OCI-LY3 (cell line): ENCODE results near the gene UCP2.

Experiments
- H2AFZ ChIP-seq: fragments of 200-600, 300-600 bp; shearing (Covaris generic); 2 replicates; pipeline ENCODE4 v1.6.0; 2014; ENCODE audit warnings: antibody characterized with exemption, low read depth, low read length
- H3K27ac ChIP-seq: fragments of 200-600, 300-600 bp; sonication (generic); 2 replicates; pipeline ENCODE4 v1.5.1; 2014; ENCODE audit warnings: mild to moderate bottlenecking, low read length, moderate library complexity, mixed read lengths
- H3K27me3 ChIP-seq: fragments of 200-600, 300-600 bp; sonication (generic); 2 replicates; pipeline ENCODE4 v1.6.1; 2014; ENCODE audit warnings: low read depth, low read length, mixed read lengths
- H3K36me3 ChIP-seq: fragments of 200-600, 300-600 bp; sonication (generic); replicated peaks from 2 replicates; pipeline ENCODE3; 2014; ENCODE audit warnings: low read depth, low read length, mixed read lengths
- H3K4me1 ChIP-seq: fragments of 300-600, 200-600 bp; sonication (generic); 2 replicates; pipeline ENCODE4 v1.6.1; 2014; ENCODE audit warnings: low read length, mixed read lengths
- H3K4me2 ChIP-seq: fragments of 200-600, 300-600 bp; sonication (generic); 2 replicates; pipeline ENCODE4 v1.6.1; 2014; ENCODE audit warnings: low read length, mixed read lengths
- H3K4me3 ChIP-seq: fragments of 300-600, 200-600 bp; sonication (generic); 2 replicates; pipeline ENCODE4 v1.5.1; 2014; ENCODE audit warnings: antibody characterized with exemption, mild to moderate bottlenecking, low read length, moderate library complexity
- H3K79me2 ChIP-seq: fragments of 300-600, 200-600 bp; shearing (Covaris generic); 2 replicates; pipeline ENCODE4 v1.6.1; 2014; ENCODE audit warnings: mild to moderate bottlenecking, low read length, mixed read lengths
- H3K9ac ChIP-seq: fragments of 300-600, 200-600 bp; shearing (Covaris generic); 2 replicates; pipeline ENCODE4 v1.6.0; 2014; ENCODE audit warnings: mild to moderate bottlenecking, low read length, moderate library complexity
- H3K9me3 ChIP-seq: fragments of 200-600, 300-600 bp; shearing (Covaris generic); 2 replicates; pipeline ENCODE4 v1.6.1; 2014; ENCODE audit warnings: low read length, mixed read lengths; ENCODE audit not compliant: insufficient read depth
- H4K20me1 ChIP-seq: fragments of 200-600, 300-600 bp; sonication (generic); 2 replicates; pipeline ENCODE4 v1.6.1; 2016; ENCODE audit warnings: low read length, mixed read lengths; ENCODE audit not compliant: insufficient read depth
- EZH2phosphoT487 ChIP-seq: fragments of 200-600 bp; shearing (Covaris generic); IDR thresholded peaks from 2 replicates; pipeline ENCODE4 v1.6.1; 2018; ENCODE audit warnings: antibody characterized with exemption, mixed run types, low read depth
- TF ChIP-seq, protein P1 (sequence below): fragments of 200-600, 300-600 bp; sonication (generic); IDR thresholded peaks from 2 replicates; pipeline ENCODE4 v1.5.1; 2014; ENCODE audit warnings: antibody characterized with exemption, low read length, low read depth

UCP2 gene

DNA sequence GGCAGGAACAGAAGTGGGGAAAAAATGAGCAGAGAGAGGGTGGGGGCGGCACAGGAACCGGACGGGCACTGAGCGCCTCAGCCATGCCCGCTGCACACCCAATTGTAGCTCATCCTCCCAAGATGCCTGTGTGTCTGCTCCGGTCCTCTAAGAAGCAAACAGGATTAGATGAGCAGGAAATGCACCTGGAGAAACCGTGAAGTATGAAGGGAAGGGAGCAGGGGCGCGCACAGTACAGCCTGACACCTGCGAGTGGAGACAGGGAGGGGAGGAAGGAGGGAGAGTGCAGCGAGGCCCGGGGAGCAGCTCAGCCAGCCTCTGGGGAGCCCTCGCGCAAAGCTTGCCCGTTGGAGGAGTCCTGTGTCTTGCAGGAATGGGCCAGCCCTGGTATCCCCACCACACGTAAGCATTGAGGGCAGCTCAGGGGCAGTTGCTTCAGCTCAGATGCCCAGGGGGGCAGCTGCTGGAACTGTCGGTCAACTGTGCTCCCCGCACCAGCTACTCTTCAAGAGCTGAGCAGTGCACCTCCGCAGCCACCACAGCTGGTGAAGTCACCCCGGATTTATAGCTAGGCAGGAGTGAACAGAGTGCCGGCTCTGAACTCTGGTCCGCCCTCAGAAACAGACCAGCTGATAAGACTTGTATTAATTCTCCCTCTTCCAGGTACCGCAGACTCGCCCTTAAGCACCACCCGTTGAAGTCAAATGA lies 24.8 kb downstream of the UCP2 start:
- Histone ChIP-seq H2AFZ (peak overlapping the region; percentile 90), H3K9me3 (no peaks in the 10 kb centered on the region), H3K4me2 (peak overlapping the region; percentile 82), H3K4me3 (peak overlapping the region; percentile 76), H4K20me1 (no peaks in the 10 kb centered on the region), H3K27ac (no peak overlapping the region), H3K79me2 (no peaks in the 10 kb centered on the region), H3K27me3 (0 out of 2 replicates have a peak, but pooled peaks cover 6% of the 10 kb centered on the region), H3K4me1 (peaks cover 43% of the 10 kb centered on the region), H3K36me3 (no peaks in the 10 kb centered on the region), H3K9ac (peak overlapping the region; percentile 30)
- TF ChIP-seq, protein P1, sequence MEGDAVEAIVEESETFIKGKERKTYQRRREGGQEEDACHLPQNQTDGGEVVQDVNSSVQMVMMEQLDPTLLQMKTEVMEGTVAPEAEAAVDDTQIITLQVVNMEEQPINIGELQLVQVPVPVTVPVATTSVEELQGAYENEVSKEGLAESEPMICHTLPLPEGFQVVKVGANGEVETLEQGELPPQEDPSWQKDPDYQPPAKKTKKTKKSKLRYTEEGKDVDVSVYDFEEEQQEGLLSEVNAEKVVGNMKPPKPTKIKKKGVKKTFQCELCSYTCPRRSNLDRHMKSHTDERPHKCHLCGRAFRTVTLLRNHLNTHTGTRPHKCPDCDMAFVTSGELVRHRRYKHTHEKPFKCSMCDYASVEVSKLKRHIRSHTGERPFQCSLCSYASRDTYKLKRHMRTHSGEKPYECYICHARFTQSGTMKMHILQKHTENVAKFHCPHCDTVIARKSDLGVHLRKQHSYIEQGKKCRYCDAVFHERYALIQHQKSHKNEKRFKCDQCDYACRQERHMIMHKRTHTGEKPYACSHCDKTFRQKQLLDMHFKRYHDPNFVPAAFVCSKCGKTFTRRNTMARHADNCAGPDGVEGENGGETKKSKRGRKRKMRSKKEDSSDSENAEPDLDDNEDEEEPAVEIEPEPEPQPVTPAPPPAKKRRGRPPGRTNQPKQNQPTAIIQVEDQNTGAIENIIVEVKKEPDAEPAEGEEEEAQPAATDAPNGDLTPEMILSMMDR, result no peak
- no peak for TF ChIP-seq EZH2phosphoT487

DNA sequence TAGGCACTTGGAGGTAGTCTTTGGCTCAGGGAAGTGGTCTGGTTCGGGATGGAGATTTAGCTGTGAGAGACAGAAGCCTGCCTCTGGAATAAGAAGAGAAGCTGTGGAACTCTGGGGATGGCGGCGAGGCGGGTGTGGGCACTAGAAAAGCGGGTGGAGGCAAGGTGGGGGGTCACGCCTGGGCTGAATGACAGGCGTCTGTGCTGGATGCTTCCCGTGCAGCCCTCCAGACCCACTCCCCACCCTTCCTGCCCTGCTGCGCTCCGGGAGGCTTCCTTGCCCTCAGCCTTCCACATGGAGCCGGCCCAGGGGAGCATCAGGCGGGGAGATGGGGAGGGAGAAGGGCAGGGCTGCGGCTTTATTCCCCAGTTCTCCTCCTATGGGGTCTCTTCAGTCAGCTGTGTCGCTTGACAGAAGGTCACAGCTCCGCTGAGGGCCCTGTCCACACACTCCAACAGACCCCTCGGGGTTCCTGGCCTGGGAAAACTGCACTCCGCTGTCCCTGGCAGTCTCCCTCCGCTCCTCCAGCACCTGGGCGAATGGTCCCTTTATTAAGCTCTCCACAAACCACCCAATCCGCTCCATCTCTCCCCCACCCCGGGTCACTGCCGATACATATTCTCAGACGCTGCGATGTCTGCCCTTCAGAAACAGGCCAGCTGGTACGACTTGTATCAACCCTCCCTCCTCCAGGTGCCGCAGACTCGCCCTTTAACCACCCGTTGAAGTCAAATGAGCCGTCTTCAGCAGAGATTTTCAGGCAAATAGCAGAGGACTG lies 25.6 kb downstream of the UCP2 start:
- Histone ChIP-seq H3K4me2 (peak overlapping the region; percentile 82), H3K9ac (peak overlapping the region; percentile 30), H3K27me3 (0 out of 2 replicates have a peak, but pooled peaks cover 6% of the 10 kb centered on the region), H2AFZ (peak overlapping the region; percentile 90), H3K4me3 (peak overlapping the region; percentile 76), H3K27ac (no peak overlapping the region), H3K4me1 (peaks cover 50% of the 10 kb centered on the region), H4K20me1 (no peaks in the 10 kb centered on the region), H3K9me3 (no peaks in the 10 kb centered on the region), H3K36me3 (no peaks in the 10 kb centered on the region), H3K79me2 (no peaks in the 10 kb centered on the region)
- TF ChIP-seq, protein P1, result no peak

DNA sequence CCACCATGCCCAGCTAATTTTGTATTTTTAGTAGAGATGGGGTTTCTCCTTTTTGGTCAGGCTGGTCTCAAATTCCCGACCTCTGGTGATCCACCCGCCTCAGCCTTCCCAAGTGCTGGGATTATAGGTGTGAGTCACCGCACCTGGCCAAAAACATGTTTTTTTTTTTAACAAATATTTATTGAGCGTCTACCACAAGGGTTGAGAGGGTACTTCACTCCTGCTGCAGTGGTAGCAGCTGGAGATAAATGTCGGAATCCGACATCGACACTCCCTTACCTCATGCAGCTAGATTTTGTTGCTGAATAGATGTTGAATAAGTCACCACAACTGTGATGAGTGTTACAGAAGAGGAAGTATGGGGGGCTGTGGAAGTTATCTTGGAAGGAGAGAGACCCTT lies 30.8 kb downstream of the UCP2 start:
- peaks cover 51% of the 10 kb centered on the region for H3K4me1 ChIP-seq
- no peaks in the 10 kb centered on the region for H3K36me3 ChIP-seq
- TF ChIP-seq, protein P1, result no peak
- H4K20me1 ChIP-seq, result no peaks in the 10 kb centered on the region
- no peaks in the 10 kb centered on the region for H3K79me2 ChIP-seq
- H3K4me3 ChIP-seq, result no peak overlapping the region
- peak overlapping the region; percentile 96 for H3K27ac ChIP-seq
- H3K4me2 ChIP-seq, result peak overlapping the region; percentile 62
- no peak overlapping the region for H2AFZ ChIP-seq
- no peak overlapping the region for H3K9ac ChIP-seq
- no peaks in the 10 kb centered on the region for H3K9me3 ChIP-seq
- no peaks in the 10 kb centered on the region for H3K27me3 ChIP-seq
